HL-60 (cell line): ENCODE data around the gene OSBPL2.

Experiments used
- DNase-seq, 2 experiments: peaks; one replicate each; pipeline ENCODE4 v3.0.0-alpha.2; 2010 to 2020; ENCODE audit warnings: low read depth in 1 of 2, low spot score in 1 of 2
- H3K27ac ChIP-seq: fragments of 250-450 bp; sonication (Bioruptor Pico); replicated peaks from 2 replicates; pipeline ENCODE4 v1.5.1; 2020; ENCODE audit warnings: mild to moderate bottlenecking, moderate library complexity
- H3K27me3 ChIP-seq: fragments of 250-450 bp; sonication (Bioruptor Pico); 2 replicates; pipeline ENCODE4 v1.5.1; 2021; ENCODE audit warnings: mild to moderate bottlenecking, moderate library complexity; ENCODE audit not compliant: insufficient read depth, poor library complexity, severe bottlenecking
- H3K4me3 ChIP-seq: replicated peaks from 2 replicates; pipeline ENCODE4 v1.5.1; 2011; ENCODE audit warnings: mild to moderate bottlenecking, control low read depth, low read length; ENCODE audit not compliant: insufficient read depth
- CTCF ChIP-seq: IDR thresholded peaks from one replicate; pipeline ENCODE4 v1.5.1; 2011; ENCODE audit warnings: low read length, control low read depth, inconsistent platforms; ENCODE audit not compliant: insufficient read depth
- GABPA ChIP-seq: IDR thresholded peaks from 2 replicates; pipeline ENCODE4 v1.6.1; 2012; ENCODE audit warnings: low read depth
- POLR2AphosphoS5 ChIP-seq: IDR thresholded peaks from 2 replicates; pipeline ENCODE4 v1.6.1; 2012; ENCODE audit warnings: low read depth
- REST ChIP-seq: IDR thresholded peaks from 2 replicates; pipeline ENCODE4 v1.6.1; 2012; ENCODE audit warnings: low read depth; ENCODE audit not compliant: insufficient replicate concordance
- SPI1 ChIP-seq: IDR thresholded peaks from 2 replicates; pipeline ENCODE4 v1.6.1; 2012; ENCODE audit warnings: low read depth, mild to moderate bottlenecking, borderline replicate concordance

Gene OSBPL2

GRCh38 chr20:62214067-62214466 lies 24.3 kb upstream of the OSBPL2 start:
- Histone ChIP-seq H3K27ac (no peak overlapping the region), H3K4me3 (no peak overlapping the region), H3K27me3 (peaks cover 59% of the 10 kb centered on the region)
- TF ChIP-seq SPI1 = no peak
- no peak for TF ChIP-seq GABPA
- TF ChIP-seq POLR2AphosphoS5 = no peak
- TF ChIP-seq REST = no peak
- TF ChIP-seq CTCF = no peak
- DNase-seq = no peak

GRCh38 chr20:62215020-62215990 lies 23.0 kb upstream of the OSBPL2 start:
- DNase-seq = no peak
- Histone ChIP-seq H3K27ac (no peak overlapping the region), H3K27me3 (peaks cover 54% of the 10 kb centered on the region), H3K4me3 (no peak overlapping the region)
- TF ChIP-seq REST = no peak

GRCh38 chr20:62215991-62216635 lies 22.2 kb upstream of the OSBPL2 start:
- DNase-seq = no peak
- H3K4me3 ChIP-seq = no peak overlapping the region
- peaks cover 54% of the 10 kb centered on the region for H3K27me3 ChIP-seq
- no peak overlapping the region for H3K27ac ChIP-seq
- TF ChIP-seq CTCF (no peak), GABPA (no peak), SPI1 (no peak), POLR2AphosphoS5 (no peak), REST (no peak)
